H9 (cell line): ENCODE measurements around the gene SCAMP3. TPM values are rescaled to one million over a fixed set of nuclear protein-coding genes. Genes with fewer than 3 reads are reported as not detected.

Experiments
- DNase-seq: peaks from one replicate; pipeline ENCODE4 v3.0.0-alpha.2; 2017
- H2AFZ ChIP-seq: one replicate; pipeline ENCODE4 v1.6.1; 2013; ENCODE audit warnings: mild to moderate bottlenecking, low read length, control low read depth, moderate library complexity
- H2AK5ac ChIP-seq: 2 replicates; pipeline ENCODE4 v1.6.1; 2013; ENCODE audit warnings: low read length, control low read depth, mixed read lengths; ENCODE audit not compliant: insufficient read length
- H2BK120ac ChIP-seq: one replicate; pipeline ENCODE4 v1.6.1; 2013; ENCODE audit warnings: low read depth, mild to moderate bottlenecking, low read length, control low read depth, inconsistent platforms; ENCODE audit not compliant: poor library complexity, severe bottlenecking
- H2BK12ac ChIP-seq: 2 replicates; pipeline ENCODE4 v1.6.1; 2013; ENCODE audit warnings: low read length, control low read depth, mixed read lengths, low read depth; ENCODE audit not compliant: insufficient read length
- H2BK15ac ChIP-seq: 2 replicates; pipeline ENCODE4 v1.6.1; 2013; ENCODE audit warnings: low read depth, low read length, control low read depth
- H2BK20ac ChIP-seq: one replicate; pipeline ENCODE4 v1.6.1; 2013; ENCODE audit warnings: low read depth, mild to moderate bottlenecking, low read length, control low read depth, inconsistent platforms; ENCODE audit not compliant: poor library complexity, severe bottlenecking
- H2BK5ac ChIP-seq: 2 replicates; pipeline ENCODE4 v1.6.1; 2013; ENCODE audit warnings: low read length, control low read depth, mixed read lengths; ENCODE audit not compliant: insufficient read length
- H3K14ac ChIP-seq: 2 replicates; pipeline ENCODE4 v1.6.1; 2013; ENCODE audit warnings: low read length, control low read depth; ENCODE audit not compliant: insufficient read depth
- H3K18ac ChIP-seq: 2 replicates; pipeline ENCODE4 v1.6.1; 2013; ENCODE audit warnings: low read depth, mild to moderate bottlenecking, mixed read lengths, low read length, control low read depth; ENCODE audit not compliant: insufficient read length
- H3K23ac ChIP-seq: 2 replicates; pipeline ENCODE4 v1.6.1; 2013; ENCODE audit warnings: low read length, control low read depth, mixed read lengths, low read depth; ENCODE audit not compliant: insufficient read length
- H3K23me2 ChIP-seq: 2 replicates; pipeline ENCODE4 v1.6.1; 2013; ENCODE audit warnings: low read depth, mild to moderate bottlenecking, mixed read lengths, low read length, control low read depth; ENCODE audit not compliant: insufficient read length, poor library complexity, severe bottlenecking
- H3K27ac ChIP-seq: 2 replicates; pipeline ENCODE4 v1.5.1; 2013; ENCODE audit warnings: low read length, control low read depth, mixed read lengths, low read depth; ENCODE audit not compliant: insufficient read length
- H3K27me3 ChIP-seq: 2 replicates; pipeline ENCODE4 v1.6.1; 2013; ENCODE audit warnings: low read length, control low read depth, inconsistent platforms; ENCODE audit not compliant: insufficient read depth
- H3K4ac ChIP-seq: 2 replicates; pipeline ENCODE4 v1.6.1; 2013; ENCODE audit warnings: low read depth, mild to moderate bottlenecking, control low read depth, inconsistent platforms, low read length, moderate library complexity
- H3K4me1 ChIP-seq: 2 replicates; pipeline ENCODE4 v1.6.1; 2013; ENCODE audit warnings: low read length, control low read depth, inconsistent platforms; ENCODE audit not compliant: insufficient read depth
- H3K4me2 ChIP-seq: 2 replicates; pipeline ENCODE4 v1.6.1; 2013; ENCODE audit warnings: low read length, control low read depth, mixed read lengths; ENCODE audit not compliant: insufficient read length, insufficient read depth
- H3K56ac ChIP-seq: 2 replicates; pipeline ENCODE4 v1.6.1; 2013; ENCODE audit warnings: low read depth, mild to moderate bottlenecking, mixed read lengths, low read length, control low read depth; ENCODE audit not compliant: insufficient read length
- H3K79me1 ChIP-seq: 2 replicates; pipeline ENCODE4 v1.6.1; 2013; ENCODE audit warnings: low read depth, mild to moderate bottlenecking, moderate library complexity, low read length, control low read depth, inconsistent platforms; ENCODE audit not compliant: insufficient read depth, poor library complexity, severe bottlenecking
- H3K79me2 ChIP-seq: 2 replicates; pipeline ENCODE4 v1.6.1; 2013; ENCODE audit warnings: low read length, control low read depth, inconsistent platforms; ENCODE audit not compliant: insufficient read depth
- H3K9ac ChIP-seq: 2 replicates; pipeline ENCODE4 v1.6.1; 2013; ENCODE audit warnings: low read length, control low read depth, mixed read lengths; ENCODE audit not compliant: insufficient read length; ENCODE audit errors: extremely low read depth
- H3K9me3 ChIP-seq: one replicate; pipeline ENCODE4 v1.6.1; 2013; ENCODE audit warnings: low read depth, low read length, inconsistent platforms; ENCODE audit not compliant: control insufficient read depth
- H3T11ph ChIP-seq: one replicate; pipeline ENCODE4 v1.6.1; 2013; ENCODE audit warnings: mild to moderate bottlenecking, low read length, control low read depth, inconsistent platforms
- H4K20me1 ChIP-seq: one replicate; pipeline ENCODE4 v1.6.1; 2013; ENCODE audit not compliant: control insufficient read depth, insufficient read length, insufficient read depth
- H4K5ac ChIP-seq: 2 replicates; pipeline ENCODE4 v1.6.1; 2013; ENCODE audit warnings: low read depth, mild to moderate bottlenecking, mixed read lengths, low read length, control low read depth; ENCODE audit not compliant: insufficient read length
- H4K8ac ChIP-seq: replicated peaks from 2 replicates; pipeline ENCODE4 v1.6.1; 2013; ENCODE audit warnings: low read length, control low read depth, mixed read lengths, low read depth; ENCODE audit not compliant: insufficient read length
- H4K91ac ChIP-seq: 2 replicates; pipeline ENCODE4 v1.6.1; 2013; ENCODE audit warnings: low read depth, mild to moderate bottlenecking, moderate library complexity, mixed read lengths, low read length, control low read depth; ENCODE audit not compliant: insufficient read length
- H3K27ac Mint-ChIP-seq, 3 experiments: 2 replicates in 2 of 3; 3 replicates in 1 of 3; pipeline ENCODE4 v1.8.0; 2020 to 2021; ENCODE audit warnings: mixed read lengths in 3 of 3, mild to moderate bottlenecking in 1 of 3, moderate library complexity in 1 of 3
- H3K27me3 Mint-ChIP-seq: 2 replicates; pipeline ENCODE4 v1.8.0; 2021; ENCODE audit warnings: low read depth, mild to moderate bottlenecking, moderate library complexity, mixed read lengths
- H3K36me3 Mint-ChIP-seq, 3 experiments: 2 replicates in 2 of 3; 3 replicates in 1 of 3; pipeline ENCODE4 v1.8.0; 2020 to 2021; ENCODE audit warnings: low read depth in 3 of 3, mixed read lengths in 3 of 3; ENCODE audit not compliant: insufficient read depth in 1 of 3
- H3K4me1 Mint-ChIP-seq, 2 experiments: 2 replicates each; pipeline ENCODE4 v1.8.0; 2020; ENCODE audit warnings: mixed read lengths in 2 of 2
- H3K4me3 Mint-ChIP-seq, 2 experiments: 2 replicates in 1 of 2; 3 replicates in 1 of 2; pipeline ENCODE4 v1.8.0; 2020 to 2021; ENCODE audit warnings: mild to moderate bottlenecking in 2 of 2, mixed read lengths in 2 of 2, moderate library complexity in 1 of 2
- H3K9me3 Mint-ChIP-seq, 2 experiments: 2 replicates in 1 of 2; 3 replicates in 1 of 2; pipeline ENCODE4 v1.8.0; 2020; ENCODE audit warnings: mild to moderate bottlenecking in 2 of 2, mixed read lengths in 2 of 2, moderate library complexity in 1 of 2
- WGBS: extraction: QIAGEN DNeasy Blood & Tissue Kit; methylation state at CpG from one replicate; pipeline ENCODE4 v1.1.7; 2013; ENCODE audit warnings: missing lambda C conversion rate, low lambda C conversion rate, mixed read lengths; ENCODE audit not compliant: insufficient read length; ENCODE audit errors: extremely low coverage; 5-methylcytosine and 5-hydroxymethylcytosine counted together
- total RNA-seq: library from RNA; stranded (reverse); gene quantifications from 2 replicates; pipeline ENCODE4 v1.2.1, GENCODE V29; 2021
- TF ChIP-seq, protein P1 (sequence below): fragments of 200-600 bp; sonication (generic); conservative IDR thresholded peaks from 3 replicates; pipeline ENCODE4 v1.8.0; 2021; ENCODE audit warnings: antibody characterized with exemption, mild to moderate bottlenecking

The SCAMP3 gene
- total RNA-seq, 1 experiment from 2014 or later = 52.5 TPM

DNA sequence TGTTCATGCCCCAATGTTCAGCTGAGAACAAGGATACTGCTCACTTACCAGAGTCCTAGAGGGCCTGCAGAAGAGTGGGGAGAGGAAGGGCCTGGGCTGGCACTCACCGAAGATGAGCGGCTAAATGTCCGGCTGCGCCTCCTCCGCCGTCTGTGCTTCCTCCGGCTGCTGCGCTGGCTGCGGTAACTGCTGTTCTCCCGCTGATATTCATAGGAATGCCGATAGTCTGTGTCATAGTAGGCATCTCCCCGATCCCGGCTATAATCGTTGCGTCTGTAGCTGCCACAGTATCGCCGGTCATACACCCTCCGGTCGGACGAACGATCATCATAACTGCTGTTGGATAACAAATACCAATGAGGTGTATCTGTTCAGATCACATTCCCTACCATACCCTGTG lies 7.2 kb upstream of the SCAMP3 start:
- H3K23ac ChIP-seq = no peak overlapping the region
- H3K27me3 ChIP-seq = no peaks in the 10 kb centered on the region
- no peak overlapping the region for H3K4me2 ChIP-seq
- DNase-seq = no peak
- no peak overlapping the region for H2BK5ac ChIP-seq
- WGBS = no CpG with 5 or more reads among the region's 21 CpGs
- no peak overlapping the region for H4K8ac ChIP-seq
- peaks cover 4% of the 10 kb centered on the region for H3K79me1 ChIP-seq
- TF ChIP-seq, protein P1, sequence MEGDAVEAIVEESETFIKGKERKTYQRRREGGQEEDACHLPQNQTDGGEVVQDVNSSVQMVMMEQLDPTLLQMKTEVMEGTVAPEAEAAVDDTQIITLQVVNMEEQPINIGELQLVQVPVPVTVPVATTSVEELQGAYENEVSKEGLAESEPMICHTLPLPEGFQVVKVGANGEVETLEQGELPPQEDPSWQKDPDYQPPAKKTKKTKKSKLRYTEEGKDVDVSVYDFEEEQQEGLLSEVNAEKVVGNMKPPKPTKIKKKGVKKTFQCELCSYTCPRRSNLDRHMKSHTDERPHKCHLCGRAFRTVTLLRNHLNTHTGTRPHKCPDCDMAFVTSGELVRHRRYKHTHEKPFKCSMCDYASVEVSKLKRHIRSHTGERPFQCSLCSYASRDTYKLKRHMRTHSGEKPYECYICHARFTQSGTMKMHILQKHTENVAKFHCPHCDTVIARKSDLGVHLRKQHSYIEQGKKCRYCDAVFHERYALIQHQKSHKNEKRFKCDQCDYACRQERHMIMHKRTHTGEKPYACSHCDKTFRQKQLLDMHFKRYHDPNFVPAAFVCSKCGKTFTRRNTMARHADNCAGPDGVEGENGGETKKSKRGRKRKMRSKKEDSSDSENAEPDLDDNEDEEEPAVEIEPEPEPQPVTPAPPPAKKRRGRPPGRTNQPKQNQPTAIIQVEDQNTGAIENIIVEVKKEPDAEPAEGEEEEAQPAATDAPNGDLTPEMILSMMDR = no peak
- H4K20me1 ChIP-seq = no peaks in the 10 kb centered on the region
- H4K91ac ChIP-seq = no peak overlapping the region
- H3T11ph ChIP-seq = no peak overlapping the region
- H2BK12ac ChIP-seq = no peak overlapping the region
- Mint-ChIP-seq H3K36me3 (peaks cover 64 to 83% (median 79%) of the 10 kb centered on the region in 3 experiments; a peak in 6 of 7 replicates), H3K27me3 (no peaks in the 10 kb centered on the region), H3K4me3 (no peak overlapping the region), H3K4me1 (peaks cover 7 to 19% of the 10 kb centered on the region in 2 experiments), H3K27ac (no peak overlapping the region), H3K9me3 (0 out of 5 replicates have a peak, but pooled peaks cover 0 to 3% of the 10 kb centered on the region in 2 experiments)
- H2BK20ac ChIP-seq = no peak overlapping the region
- H3K56ac ChIP-seq = no peak overlapping the region
- no peak overlapping the region for H3K18ac ChIP-seq
- H2AFZ ChIP-seq = no peak overlapping the region
- no peak overlapping the region for H2AK5ac ChIP-seq
- no peak overlapping the region for H2BK15ac ChIP-seq
- peaks cover 11% of the 10 kb centered on the region for H3K79me2 ChIP-seq
- H3K9ac ChIP-seq = no peak overlapping the region
- no peak overlapping the region for H2BK120ac ChIP-seq
- no peak overlapping the region for H3K27ac ChIP-seq
- peaks cover 4% of the 10 kb centered on the region for H3K4me1 ChIP-seq
- H3K14ac ChIP-seq = no peak overlapping the region
- H3K9me3 ChIP-seq = no peaks in the 10 kb centered on the region
- H3K4ac ChIP-seq = no peak overlapping the region
- peaks cover 8% of the 10 kb centered on the region for H3K23me2 ChIP-seq
- no peak overlapping the region for H4K5ac ChIP-seq
